Activated CD4-positive, alpha-beta T cell treated with anti-CD3 and anti-CD28 coated beads, Interleukin-2, Interleukin-4, amounts not matched to agents 100 ng/mL and 50 ng/mL, durations not matched to agents 16 hours and 8 hours (primary cell): Measurements from ENCODE around the gene OXCT2.

Experiments used
- DNase-seq: peaks from one replicate; pipeline ENCODE4 v3.0.0-alpha.2; 2020; ENCODE audit warnings: low spot score

Gene OXCT2

DNA sequence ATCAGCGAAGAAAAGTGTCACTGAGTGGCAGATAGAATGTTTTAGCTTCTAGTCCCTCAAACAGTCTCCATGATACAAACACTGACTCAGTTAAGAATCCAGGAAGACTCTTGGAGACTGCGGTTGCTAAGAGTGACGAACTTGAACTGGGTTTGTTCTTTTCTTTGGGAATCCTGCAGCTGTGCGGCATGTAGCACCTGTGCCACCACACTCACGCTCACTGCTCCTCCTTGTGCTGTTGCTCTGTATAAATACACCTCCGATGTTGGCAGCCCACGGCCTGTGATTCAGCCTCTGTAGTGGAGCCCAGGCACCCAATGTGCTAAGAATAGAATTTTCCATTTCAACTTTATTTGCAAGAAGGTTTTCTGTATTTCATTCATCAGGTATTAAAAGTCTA, 38.0 kb downstream of the OXCT2 start:
- no peak for DNase-seq

DNA sequence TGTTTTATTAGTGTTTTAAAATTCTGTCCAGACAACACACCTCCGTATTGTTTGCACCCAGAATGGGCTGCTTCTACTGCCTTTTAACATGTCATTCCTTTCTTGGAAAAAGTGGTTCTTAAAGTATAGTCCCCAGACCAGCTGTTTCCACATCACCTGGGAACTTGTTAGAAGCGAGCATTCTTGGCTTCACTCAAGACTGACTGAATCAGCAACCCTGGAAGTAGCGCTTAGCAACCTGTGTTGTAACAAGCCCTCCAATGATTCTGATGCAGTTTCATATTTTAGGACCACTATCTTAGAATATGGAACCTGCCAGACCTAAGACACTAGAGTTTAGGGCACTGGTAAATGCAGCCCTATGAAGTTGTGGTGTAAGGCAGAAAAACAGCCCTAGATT, 38.4 kb downstream of the OXCT2 start:
- no peak for DNase-seq

- DNase-seq: no peak
Observed at GRCh38 chr1:39729842-39730241, 41.3 kb downstream of the OXCT2 start.

- no peak for DNase-seq
Observed at GRCh38 chr1:39729030-39729429, 42.1 kb downstream of the OXCT2 start.

GRCh38 chr1:39727932-39728317, 43.2 kb downstream of the OXCT2 start:
- DNase-seq: no peak

DNA sequence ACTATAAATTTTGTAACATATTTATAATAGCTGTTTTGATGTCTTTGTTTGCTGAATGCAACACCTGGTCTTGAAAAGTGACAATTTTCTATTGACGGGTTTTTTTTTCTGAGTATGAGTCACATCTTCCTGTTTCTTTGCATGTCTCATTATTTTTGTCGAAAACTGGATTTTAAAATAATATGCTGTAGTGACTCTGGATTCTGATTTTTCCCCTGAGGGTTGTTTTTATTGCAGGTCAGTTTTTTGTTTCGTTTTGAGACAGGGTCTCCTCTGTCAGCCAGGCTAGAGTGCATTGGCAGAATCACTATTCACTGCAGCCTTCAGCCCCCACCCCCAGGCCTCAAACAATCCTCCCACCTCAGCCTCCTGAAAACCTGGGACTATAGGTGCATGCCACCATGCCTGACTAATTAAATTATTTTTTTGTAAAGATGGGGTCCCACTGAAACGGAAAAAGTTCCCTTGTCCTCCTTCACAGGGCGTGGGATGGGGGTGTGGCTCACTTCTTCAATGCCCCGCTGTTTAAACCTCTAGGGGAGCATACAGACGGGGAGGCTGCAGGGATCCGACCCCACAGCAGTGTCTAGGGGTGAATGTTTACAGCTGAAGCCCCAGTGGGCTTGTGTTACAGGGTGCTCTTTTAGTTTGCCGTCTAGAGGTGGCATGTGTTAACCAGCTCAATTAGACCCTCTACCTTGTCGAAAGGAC, 43.8 kb downstream of the OXCT2 start:
- DNase-seq: peak; percentile 38

GRCh38 chr1:39726600-39726999, 44.5 kb downstream of the OXCT2 start:
- DNase-seq: no peak

- DNase-seq: no peak
Observed at GRCh38 chr1:39722495-39722894, 48.7 kb downstream of the OXCT2 start.

GRCh38 chr1:39721664-39722063, 49.5 kb downstream of the OXCT2 start:
- no peak for DNase-seq

- DNase-seq: peak; percentile 74
Observed at GRCh38 chr1:39720094-39720999, 50.8 kb downstream of the OXCT2 start.
